ENCODE results near the gene EPN2. TPM values are rescaled to one million over a fixed set of nuclear protein-coding genes. Genes with fewer than 3 reads are reported as not detected.

EPN2 gene
- total RNA-seq, 2 donors from 2014 or later = 2.6 to 9.7 TPM

DNA sequence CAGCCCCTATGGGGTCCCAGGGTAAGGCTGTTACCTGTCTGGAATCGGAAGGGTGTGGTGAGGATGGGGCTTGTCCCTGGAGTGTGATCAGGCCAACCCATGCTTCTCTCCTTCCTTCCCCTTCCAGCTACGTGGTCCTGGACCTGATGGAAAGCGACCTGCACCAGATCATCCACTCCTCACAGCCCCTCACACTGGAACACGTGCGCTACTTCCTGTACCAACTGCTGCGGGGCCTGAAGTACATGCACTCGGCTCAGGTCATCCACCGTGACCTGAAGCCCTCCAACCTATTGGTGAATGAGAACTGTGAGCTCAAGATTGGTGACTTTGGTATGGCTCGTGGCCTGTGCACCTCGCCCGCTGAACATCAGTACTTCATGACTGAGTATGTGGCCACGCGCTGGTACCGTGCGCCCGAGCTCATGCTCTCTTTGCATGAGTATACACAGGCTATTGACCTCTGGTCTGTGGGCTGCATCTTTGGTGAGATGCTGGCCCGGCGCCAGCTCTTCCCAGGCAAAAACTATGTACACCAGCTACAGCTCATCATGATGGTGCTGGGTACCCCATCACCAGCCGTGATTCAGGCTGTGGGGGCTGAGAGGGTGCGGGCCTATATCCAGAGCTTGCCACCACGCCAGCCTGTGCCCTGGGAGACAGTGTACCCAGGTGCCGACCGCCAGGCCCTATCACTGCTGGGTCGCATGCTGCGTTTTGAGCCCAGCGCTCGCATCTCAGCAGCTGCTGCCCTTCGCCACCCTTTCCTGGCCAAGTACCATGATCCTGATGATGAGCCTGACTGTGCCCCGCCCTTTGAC is 143.5 kb downstream of the EPN2 start:
- DNase-seq (ENCODE audit: low spot score in 2 of 2) = no peak
- Mint-ChIP-seq H3K36me3 (peaks cover 5 to 21% of the 10 kb centered on the region in 2 donors), H3K9me3 (no peaks in the 10 kb centered on the region), H3K27ac (no peak overlapping the region)
- no peak for ATAC-seq

DNA sequence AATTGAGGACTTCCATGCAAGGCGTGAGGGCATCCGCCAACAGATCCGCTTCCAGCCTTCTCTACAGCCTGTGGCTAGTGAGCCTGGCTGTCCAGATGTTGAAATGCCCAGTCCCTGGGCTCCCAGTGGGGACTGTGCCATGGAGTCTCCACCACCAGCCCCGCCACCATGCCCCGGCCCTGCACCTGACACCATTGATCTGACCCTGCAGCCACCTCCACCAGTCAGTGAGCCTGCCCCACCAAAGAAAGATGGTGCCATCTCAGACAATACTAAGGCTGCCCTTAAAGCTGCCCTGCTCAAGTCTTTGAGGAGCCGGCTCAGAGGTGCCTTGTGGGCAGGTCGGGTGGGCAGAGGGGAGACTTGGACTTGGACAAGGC is 144.2 kb downstream of the EPN2 start:
- Mint-ChIP-seq H3K9me3 (no peaks in the 10 kb centered on the region), H3K27ac (no peak overlapping the region), H3K36me3 (peaks cover 5 to 21% of the 10 kb centered on the region in 2 donors)
- no peak for ATAC-seq
- no peak for DNase-seq (ENCODE audit: low spot score in 2 of 2)

DNA sequence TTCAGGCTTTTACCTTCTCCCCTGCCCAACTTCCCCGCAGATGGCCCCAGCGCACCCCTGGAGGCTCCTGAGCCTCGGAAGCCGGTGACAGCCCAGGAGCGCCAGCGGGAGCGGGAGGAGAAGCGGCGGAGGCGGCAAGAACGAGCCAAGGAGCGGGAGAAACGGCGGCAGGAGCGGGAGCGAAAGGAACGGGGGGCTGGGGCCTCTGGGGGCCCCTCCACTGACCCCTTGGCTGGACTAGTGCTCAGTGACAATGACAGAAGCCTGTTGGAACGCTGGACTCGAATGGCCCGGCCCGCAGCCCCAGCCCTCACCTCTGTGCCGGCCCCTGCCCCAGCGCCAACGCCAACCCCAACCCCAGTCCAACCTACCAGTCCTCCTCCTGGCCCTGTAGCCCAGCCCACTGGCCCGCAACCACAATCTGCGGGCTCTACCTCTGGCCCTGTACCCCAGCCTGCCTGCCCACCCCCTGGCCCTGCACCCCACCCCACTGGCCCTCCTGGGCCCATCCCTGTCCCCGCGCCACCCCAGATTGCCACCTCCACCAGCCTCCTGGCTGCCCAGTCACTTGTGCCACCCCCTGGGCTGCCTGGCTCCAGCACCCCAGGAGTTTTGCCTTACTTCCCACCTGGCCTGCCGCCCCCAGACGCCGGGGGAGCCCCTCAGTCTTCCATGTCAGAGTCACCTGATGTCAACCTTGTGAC is 144.7 kb downstream of the EPN2 start:
- Mint-ChIP-seq H3K36me3 (peaks cover 5 to 21% of the 10 kb centered on the region in 2 donors), H3K9me3 (no peaks in the 10 kb centered on the region), H3K27ac (no peak overlapping the region)
- no peak for ATAC-seq
- peak in 1 of 2 donors; percentile 49 for DNase-seq (ENCODE audit: low spot score in 2 of 2)

DNA sequence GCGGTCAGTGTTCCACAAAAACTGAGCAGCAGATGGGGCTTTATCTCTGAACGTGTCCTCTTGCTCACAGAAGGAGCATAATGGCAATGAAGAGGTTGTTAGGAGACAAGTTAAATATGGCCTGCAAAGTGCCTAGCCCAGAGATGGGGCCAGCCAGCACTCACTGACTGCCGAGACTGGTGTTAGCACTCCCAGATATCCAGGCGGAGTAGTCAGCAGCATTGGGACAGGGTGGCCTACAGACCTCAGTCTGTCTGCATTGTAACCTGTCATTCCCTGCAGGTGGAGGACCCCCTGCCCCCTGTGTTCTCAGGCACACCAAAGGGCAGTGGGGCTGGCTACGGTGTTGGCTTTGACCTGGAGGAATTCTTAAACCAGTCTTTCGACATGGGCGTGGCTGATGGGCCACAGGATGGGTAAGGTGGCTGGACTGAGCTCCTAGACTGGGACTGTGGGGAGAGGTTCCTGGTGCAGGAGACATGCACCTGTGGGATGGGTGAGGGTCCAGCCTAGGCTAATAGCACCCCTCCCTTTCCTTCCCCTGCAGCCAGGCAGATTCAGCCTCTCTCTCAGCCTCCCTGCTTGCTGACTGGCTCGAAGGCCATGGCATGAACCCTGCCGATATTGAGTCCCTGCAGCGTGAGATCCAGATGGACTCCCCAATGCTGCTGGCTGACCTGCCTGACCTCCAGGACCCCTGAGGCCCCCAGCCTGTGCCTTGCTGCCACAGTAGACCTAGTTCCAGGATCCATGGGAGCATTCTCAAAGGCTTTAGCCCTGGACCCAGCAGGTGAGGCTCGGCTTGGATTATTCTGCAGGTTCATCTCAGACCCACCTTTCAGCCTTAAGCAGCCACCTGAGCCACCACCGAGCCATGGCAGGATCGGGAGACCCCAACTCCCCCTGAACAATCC is 145.6 kb downstream of the EPN2 start:
- DNase-seq (ENCODE audit: low spot score in 2 of 2) (peak in 1 of 2 donors; percentile 35), ATAC-seq (no peak)
- Mint-ChIP-seq H3K36me3 (peaks cover 5 to 21% of the 10 kb centered on the region in 2 donors), H3K9me3 (no peaks in the 10 kb centered on the region), H3K27ac (no peak overlapping the region)

DNA sequence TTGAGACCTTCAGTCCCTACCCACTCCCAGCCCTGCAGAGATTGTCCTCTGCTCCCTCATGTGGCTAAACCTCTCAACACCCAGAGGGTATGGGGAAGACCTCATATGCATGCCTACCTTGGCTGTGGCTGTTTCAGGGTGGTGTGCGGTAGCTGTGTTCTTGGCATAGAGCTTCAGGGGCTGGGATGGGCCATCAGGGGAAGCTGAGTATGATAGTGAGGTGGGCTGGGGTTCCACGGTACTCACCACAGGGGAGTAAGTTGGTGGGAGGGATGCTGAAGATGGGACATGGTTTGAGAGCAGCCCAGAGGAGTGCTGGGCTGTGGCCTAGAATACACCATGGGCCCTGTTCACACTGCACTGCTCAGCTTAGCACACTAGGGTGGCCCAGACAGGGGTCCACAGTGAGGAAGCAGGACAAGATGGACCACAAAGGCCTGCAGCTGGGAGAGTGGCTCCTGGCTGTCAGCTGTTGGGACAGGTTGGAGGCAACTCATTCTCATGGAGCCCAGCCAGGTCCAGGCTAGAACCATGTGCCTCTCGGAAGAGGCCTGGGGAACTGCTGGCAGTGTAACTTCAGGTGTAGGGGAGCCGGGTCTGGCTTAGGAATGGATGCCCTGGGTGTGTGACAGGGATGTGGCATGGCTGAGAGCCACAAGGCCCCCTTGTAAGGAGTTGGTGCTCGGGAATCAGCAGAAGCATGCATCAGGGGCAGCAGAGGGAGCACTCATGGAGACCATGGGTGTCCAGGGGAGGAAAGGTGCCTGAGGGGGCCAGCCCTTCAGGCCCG is 146.7 kb downstream of the EPN2 start:
- peaks cover 5 to 21% of the 10 kb centered on the region in 2 donors for H3K36me3 Mint-ChIP-seq
- no peak overlapping the region for H3K27ac Mint-ChIP-seq
- H3K9me3 Mint-ChIP-seq = no peaks in the 10 kb centered on the region
- DNase-seq (ENCODE audit: low spot score in 2 of 2) (no peak), ATAC-seq (no peak)

DNA sequence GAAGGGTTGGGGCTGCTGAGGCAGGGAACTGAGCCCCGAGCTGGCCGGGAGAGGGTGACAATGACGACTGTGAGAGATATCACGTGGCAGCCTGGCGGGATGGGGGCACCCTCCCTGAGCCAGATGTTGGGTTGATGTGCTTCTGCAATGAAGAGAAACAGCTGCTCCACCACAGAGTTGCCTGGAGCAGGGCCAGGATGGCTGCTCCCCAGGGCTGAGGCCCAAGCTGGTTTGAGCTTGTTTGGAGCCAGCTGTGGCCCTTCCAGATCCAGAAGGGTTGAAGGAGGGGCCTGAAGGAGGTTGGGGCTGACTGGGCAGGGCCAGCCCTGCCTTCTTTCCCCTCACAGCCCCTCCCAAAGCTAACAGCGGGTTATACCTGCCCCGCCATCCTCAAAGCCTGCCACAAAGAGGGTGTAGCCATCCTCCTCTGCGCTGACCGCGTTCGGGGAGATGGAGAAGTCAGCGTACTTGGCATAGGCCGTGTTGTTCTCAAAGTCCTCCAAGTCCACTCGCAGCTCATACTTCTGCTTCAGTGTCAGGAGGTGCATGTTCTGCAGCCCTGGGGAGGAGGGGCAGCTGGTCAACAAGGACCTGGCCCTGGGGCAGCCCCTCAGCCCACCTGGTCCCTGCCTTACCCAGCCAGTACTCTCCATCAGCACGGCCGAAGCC is 147.7 kb downstream of the EPN2 start:
- no peak for ATAC-seq
- Mint-ChIP-seq H3K27ac (no peak overlapping the region), H3K9me3 (no peaks in the 10 kb centered on the region), H3K36me3 (peaks cover 5 to 13% of the 10 kb centered on the region in 2 donors)
- DNase-seq (ENCODE audit: low spot score in 2 of 2) = no peak

DNA sequence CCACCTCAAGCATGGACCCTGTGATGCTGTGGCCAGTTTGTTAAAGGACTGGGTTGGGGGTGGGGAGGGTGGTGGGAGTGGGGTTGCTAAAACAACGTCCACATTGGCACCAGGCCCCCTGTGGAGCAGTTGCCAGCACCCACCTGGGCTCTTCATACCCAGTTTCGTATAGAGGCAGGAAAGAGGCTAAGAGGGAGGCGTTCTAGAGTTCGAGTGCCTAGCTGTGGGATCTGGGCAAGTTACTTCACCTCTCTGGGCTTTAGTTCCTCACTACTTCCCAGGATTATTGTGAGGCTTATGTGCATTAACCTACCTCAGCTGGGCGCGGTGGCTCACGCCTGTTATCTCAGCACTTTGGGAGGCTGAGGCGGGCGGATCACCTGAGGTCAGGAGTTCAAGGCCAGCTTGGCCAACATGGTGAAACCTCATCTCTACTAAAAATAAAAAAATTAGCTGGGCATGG is 148.4 kb downstream of the EPN2 start:
- Mint-ChIP-seq H3K27ac (no peak overlapping the region), H3K9me3 (no peaks in the 10 kb centered on the region), H3K36me3 (peaks cover 5 to 9% of the 10 kb centered on the region in 2 donors)
- DNase-seq (ENCODE audit: low spot score in 2 of 2) = no peak
- ATAC-seq = no peak

Other genes with a start within 250 kb of the EPN2 start
- gene FAM83G, start 232.6 kb upstream of the EPN2 start, total RNA-seq = 10 to 100 TPM in 1 of 2 donors, 1 to 10 TPM in 1; 9.4 to 13.7 TPM
- 10 to 100 TPM; 12.7 to 13.7 TPM for gene GRAP, start 190.4 kb upstream of the EPN2 start, total RNA-seq
- gene GRAPL, start 109.8 kb upstream of the EPN2 start, total RNA-seq = 1 to 10 TPM; 8.1 to 9.4 TPM
- gene B9D1, start 125.4 kb downstream of the EPN2 start, total RNA-seq = 1 to 10 TPM; 4.5 to 7.5 TPM
- 10 to 100 TPM in 1 of 2 donors, 1 to 10 TPM in 1; 9.1 to 33.4 TPM for gene MAPK7, start 141.1 kb downstream of the EPN2 start, total RNA-seq
- gene MFAP4, start 149.8 kb downstream of the EPN2 start, total RNA-seq = not detected
- gene RNF112, start 173.9 kb downstream of the EPN2 start, total RNA-seq = under 1 TPM; 0.71 to 0.84 TPM

Data from activated naive CD4-positive, alpha-beta T cell treated with anti-CD3 and anti-CD28 coated beads, Interleukin-2, amount 50 U/mL, for 72 hours (primary cell).